ENCODE measurements around the gene SLC2A8. TPM values are rescaled to one million over a fixed set of nuclear protein-coding genes. Genes with fewer than 3 reads are reported as not detected.

SLC2A8 gene
- total RNA-seq, 1 donor from 2014 or later = 9.0 TPM

GRCh38 chr9:127398715-127399400 is 1.9 kb downstream of the SLC2A8 start:
- FAIRE-seq = no peak

GRCh38 chr9:127399736-127400269 is 2.8 kb downstream of the SLC2A8 start:
- FAIRE-seq = no peak

More at GRCh38 chr9:127398715-127399400, 1.9 kb downstream of the SLC2A8 start:
- no peak for DNase-seq (ENCODE audit: low spot score in 2 of 2)

GRCh38 chr9:127402401-127403090 is 5.6 kb downstream of the SLC2A8 start:
- DNase-seq (ENCODE audit: low spot score in 2 of 2) (no peak), FAIRE-seq (no peak)

More at GRCh38 chr9:127399736-127400269, 2.8 kb downstream of the SLC2A8 start:
- DNase-seq (ENCODE audit: low spot score in 2 of 2) = no peak

- no peak for FAIRE-seq
- no peak for DNase-seq (ENCODE audit: low spot score in 2 of 2)
These were observed 6.7 kb downstream of the SLC2A8 start for GRCh38 chr9:127403507-127404192.

GRCh38 chr9:127404631-127405030 is 7.7 kb downstream of the SLC2A8 start:
- no peak for FAIRE-seq

GRCh38 chr9:127405344-127406125 is 8.6 kb downstream of the SLC2A8 start:
- no peak for DNase-seq (ENCODE audit: low spot score in 2 of 2)
- FAIRE-seq = no peak

More at GRCh38 chr9:127404631-127405030, 7.7 kb downstream of the SLC2A8 start:
- DNase-seq (ENCODE audit: low spot score in 2 of 2) = no peak

- DNase-seq (ENCODE audit: low spot score in 2 of 2) (no peak), FAIRE-seq (no peak)
These were observed 10.0 kb downstream of the SLC2A8 start for GRCh38 chr9:127406799-127407491.

- no peak for FAIRE-seq
- DNase-seq (ENCODE audit: low spot score in 2 of 2) = no peak
These were observed 10.5 kb downstream of the SLC2A8 start for GRCh38 chr9:127407492-127407843.

GRCh38 chr9:127411122-127411521 is 14.2 kb downstream of the SLC2A8 start:
- FAIRE-seq (no peak), DNase-seq (ENCODE audit: low spot score in 2 of 2) (no peak)

GRCh38 chr9:127415141-127415540 is 18.2 kb downstream of the SLC2A8 start:
- FAIRE-seq (no peak), DNase-seq (ENCODE audit: low spot score in 2 of 2) (no peak)

- FAIRE-seq (no peak), DNase-seq (ENCODE audit: low spot score in 2 of 2) (no peak)
These were observed 18.7 kb downstream of the SLC2A8 start for GRCh38 chr9:127415657-127416056.

- FAIRE-seq (no peak), DNase-seq (ENCODE audit: low spot score in 2 of 2) (no peak)
These were observed 20.4 kb downstream of the SLC2A8 start for GRCh38 chr9:127417131-127418036.

- DNase-seq (ENCODE audit: low spot score in 2 of 2) = no peak
- no peak for FAIRE-seq
These were observed 21.1 kb downstream of the SLC2A8 start for GRCh38 chr9:127418037-127418471.

- DNase-seq (ENCODE audit: low spot score in 2 of 2) (no peak), FAIRE-seq (no peak)
These were observed 22.4 kb downstream of the SLC2A8 start for GRCh38 chr9:127419348-127419747.

- DNase-seq (ENCODE audit: low spot score in 2 of 2) (no peak), FAIRE-seq (no peak)
These were observed 24.1 kb downstream of the SLC2A8 start for GRCh38 chr9:127421057-127421456.

GRCh38 chr9:127422133-127422782 is 25.3 kb downstream of the SLC2A8 start:
- FAIRE-seq = no peak
- no peak for DNase-seq (ENCODE audit: low spot score in 2 of 2)

- DNase-seq (ENCODE audit: low spot score in 2 of 2) = no peak
- no peak for FAIRE-seq
These were observed 25.8 kb downstream of the SLC2A8 start for GRCh38 chr9:127422787-127423186.

- DNase-seq (ENCODE audit: low spot score in 2 of 2) (no peak), FAIRE-seq (no peak)
These were observed 26.5 kb downstream of the SLC2A8 start for GRCh38 chr9:127423476-127423933.

Measured in frontal cortex (tissue), 4 donors.